GM19372 (cell line): ENCODE measurements around the gene RSPH9.

Experiments
- ATAC-seq: cut with Tn5 transposase; IDR thresholded peaks from one replicate; pipeline ENCODE4 v1.9.1; 2021; ENCODE audit warnings: mild to moderate bottlenecking, low read depth, moderate library complexity; ENCODE audit not compliant: unreplicated experiment

Gene RSPH9

DNA sequence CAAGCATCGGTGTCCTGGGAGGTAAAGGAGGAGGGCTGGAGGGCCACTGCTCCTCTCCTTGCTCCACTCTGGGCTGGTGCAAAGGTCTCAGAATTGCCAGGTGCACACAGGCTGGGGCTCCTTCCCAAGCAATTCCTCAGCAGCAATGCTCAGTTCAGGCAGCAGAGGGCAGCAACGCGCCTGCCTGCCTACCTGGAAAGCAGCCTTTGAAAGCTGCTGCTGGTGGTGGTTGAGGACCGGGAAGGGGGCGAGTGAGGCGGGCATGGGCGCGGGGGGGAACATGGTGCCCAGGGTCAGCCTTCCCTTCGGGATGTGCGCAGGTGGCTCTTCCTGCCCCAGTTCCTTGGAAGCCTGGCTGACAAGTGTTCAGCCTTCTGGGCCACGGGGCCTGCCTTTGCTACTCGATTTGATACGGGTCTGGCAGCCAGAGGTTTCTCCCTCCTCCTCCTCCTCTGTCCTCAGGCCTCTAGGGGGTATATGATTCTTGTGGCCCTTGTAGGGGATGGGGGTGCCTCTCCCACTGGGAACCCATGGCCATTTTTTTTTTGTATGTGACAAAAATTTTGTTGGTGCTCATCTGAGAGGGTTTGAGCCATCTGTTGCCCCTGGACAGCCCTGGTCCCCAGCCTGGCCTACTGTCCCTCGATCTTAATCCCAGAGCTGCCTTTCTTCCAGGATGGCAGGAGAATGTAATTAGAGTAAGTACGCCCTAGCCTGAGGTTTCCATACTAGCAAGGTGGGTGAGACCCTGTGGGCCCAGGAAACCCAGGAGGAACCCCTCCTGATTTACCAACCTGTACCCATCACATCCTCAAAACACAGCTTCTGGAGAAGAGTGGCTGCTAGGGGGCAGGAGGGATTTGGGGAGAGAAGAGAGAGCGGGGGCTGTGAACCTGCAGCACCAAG lies 22.7 kb downstream of the RSPH9 start:
- no peak for ATAC-seq

DNA sequence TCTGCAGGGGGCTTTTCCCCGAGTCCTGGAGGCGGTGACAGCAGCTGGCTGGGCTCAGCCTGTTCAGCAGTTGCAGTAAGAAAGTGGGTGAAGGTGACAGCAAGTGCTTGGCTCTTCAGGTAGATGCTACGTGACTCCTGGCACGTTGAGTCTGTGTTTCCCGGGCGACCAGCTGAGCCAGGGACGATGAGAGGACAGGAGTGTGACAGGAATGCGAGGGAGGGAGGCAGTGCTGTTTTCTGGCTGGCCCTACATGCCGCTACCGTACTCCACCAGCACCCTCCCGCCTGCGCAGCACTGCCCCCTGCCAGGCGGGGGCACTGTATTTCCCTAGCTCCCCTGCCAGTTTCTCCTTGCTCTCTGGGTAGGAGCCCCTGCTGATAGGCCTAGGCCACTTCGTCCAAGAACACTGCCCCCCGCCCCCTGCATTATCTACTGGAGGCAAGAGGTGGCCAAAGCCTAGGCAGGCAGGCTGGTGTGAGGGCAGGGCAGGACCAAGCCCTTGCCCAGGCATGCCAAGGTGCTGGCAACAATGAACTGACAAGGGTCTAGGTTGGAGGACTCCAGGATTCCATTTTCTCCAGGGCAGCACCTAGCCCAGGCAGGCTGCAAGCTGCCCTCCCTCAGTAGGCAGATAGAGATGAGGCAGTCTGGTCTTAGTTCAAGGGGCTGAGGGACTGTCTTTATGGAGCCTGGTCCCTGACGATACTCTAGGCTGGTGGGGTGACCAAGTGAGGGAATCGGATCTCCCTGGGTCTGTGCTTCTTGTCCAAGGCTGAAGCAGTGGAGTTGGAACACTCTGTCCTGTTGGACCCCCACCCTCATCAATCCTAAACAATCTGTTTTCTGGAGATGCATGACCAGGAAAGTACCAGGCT lies 23.6 kb downstream of the RSPH9 start:
- ATAC-seq, result no peak

DNA sequence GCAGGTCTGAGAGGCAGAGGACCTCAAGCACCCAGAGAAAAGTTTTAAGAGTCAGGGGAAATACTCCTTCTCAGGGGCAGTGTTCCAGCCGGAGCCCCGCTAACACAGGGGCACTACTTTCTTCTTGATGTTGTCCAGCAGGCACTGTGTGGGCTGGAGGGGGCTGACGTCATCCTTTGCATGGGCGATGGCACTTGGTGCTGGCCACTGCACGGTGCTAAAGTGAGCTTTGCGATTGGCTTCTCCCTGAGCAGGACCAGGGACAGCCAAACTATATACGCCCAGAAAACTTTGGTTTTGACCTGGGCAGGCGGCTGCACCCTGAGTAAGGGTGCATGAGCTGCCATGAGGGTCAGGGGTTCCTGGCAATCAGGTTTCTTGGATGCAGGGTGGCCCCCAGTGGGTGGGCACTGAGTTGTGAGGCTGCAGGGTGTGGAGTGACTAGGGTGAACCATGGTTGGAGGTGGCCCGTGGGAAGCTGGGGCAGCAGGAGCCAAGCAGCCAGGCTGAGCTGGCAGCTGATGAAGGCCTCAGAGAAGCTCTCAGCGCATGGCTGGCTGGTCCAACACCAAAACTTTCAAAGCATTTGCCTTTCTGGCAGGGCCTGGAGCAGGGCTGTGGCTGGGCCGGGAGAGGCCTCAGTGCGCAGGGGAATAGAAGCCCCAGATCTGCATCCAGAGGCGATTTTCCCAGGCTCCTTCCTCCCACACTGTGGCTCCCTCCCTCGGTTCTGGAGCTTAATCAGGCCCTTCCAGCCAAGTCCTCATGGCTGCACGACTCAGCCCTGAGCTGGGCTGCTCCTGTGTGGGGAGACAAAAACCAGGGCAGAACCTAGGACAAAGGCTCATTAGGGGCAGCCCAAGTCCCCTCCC lies 24.4 kb downstream of the RSPH9 start:
- no peak for ATAC-seq

DNA sequence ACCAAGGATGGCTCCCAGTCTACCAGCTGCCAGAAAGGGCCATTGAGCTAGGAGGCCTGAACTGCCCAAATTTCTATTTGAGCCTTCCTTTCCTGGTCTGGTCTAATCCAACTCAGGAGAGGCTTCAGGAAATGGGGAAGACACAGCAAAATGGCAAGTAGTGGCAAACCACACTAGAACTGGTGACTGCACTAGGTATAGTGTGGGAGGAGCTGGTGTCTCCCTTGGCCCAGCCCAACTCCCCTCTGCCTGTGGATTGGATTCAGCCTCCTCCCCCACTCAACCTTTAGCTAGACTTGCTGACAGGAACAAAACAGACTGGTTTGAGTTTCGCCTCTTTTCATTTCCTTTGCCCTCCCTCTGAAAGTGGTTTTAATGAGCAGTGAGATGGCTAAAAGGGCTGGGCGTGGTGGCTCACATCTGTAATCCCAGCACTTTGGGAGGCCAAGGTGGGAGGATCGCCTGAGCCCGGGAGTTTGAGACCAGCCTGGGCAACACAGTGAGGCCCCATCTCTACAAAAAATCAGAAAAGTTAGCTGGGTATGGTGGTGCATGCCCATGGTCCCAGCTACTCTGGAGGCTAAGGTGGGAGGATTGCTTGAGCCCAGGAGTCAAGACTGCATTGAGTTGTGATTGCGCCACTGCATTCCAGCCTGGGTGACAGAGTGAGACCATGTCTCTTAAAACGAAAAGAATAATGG lies 25.2 kb downstream of the RSPH9 start:
- ATAC-seq, result no peak

DNA sequence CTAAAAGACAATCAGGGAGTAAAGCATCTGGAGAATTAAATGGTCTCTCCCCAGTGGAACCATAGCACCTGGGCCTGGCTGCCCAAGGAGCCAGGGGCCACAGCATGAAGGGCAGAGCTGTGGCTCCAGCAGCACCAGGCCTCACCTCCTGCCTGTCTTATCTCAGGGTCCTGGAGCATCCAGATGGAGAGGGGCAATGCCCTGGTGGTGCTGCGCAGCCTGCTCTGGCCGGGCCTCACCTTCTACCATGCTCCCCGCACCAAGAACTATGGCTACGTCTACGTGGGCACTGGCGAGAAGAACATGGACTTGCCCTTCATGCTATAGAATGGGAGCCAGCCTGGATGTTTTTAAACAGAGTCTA lies 25.8 kb downstream of the RSPH9 start:
- ATAC-seq, result no peak

DNA sequence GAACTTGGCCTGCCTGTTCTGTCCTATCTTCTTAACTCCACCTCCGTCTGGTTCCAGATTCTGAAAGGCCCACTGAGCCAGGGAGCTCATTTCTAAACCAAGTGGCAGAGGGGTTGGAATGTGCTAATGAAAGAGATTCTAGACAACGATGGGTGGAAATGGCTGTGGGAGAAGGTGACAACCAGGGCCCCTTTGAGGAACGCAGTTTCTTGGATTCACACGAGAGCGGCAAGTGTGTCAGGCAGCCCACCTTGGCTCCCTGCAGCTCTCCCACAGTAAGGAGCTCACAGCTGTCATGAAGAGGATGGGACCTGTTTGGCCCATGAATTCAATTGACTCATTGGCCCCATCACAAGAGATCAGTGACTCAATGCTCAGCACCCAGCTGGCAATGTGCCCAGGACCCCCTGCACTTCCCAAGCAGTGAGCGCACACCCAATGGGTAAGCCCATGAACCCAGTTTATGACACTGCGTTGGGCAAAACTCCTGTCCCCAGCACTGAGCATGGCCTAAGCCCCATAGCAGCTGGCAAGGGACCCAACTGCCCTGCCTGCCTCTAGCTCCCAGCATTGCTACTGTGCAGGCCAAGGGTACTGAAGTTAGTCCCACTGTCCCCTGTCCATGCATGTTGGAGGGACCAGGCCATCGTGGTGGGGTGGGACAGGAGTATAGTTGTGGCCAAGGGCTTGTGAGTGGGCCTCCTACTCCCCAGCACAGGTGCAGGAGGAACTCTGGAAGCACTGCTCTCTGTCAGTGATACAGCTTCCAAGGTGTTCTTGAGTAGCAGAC lies 26.4 kb downstream of the RSPH9 start:
- no peak for ATAC-seq

DNA sequence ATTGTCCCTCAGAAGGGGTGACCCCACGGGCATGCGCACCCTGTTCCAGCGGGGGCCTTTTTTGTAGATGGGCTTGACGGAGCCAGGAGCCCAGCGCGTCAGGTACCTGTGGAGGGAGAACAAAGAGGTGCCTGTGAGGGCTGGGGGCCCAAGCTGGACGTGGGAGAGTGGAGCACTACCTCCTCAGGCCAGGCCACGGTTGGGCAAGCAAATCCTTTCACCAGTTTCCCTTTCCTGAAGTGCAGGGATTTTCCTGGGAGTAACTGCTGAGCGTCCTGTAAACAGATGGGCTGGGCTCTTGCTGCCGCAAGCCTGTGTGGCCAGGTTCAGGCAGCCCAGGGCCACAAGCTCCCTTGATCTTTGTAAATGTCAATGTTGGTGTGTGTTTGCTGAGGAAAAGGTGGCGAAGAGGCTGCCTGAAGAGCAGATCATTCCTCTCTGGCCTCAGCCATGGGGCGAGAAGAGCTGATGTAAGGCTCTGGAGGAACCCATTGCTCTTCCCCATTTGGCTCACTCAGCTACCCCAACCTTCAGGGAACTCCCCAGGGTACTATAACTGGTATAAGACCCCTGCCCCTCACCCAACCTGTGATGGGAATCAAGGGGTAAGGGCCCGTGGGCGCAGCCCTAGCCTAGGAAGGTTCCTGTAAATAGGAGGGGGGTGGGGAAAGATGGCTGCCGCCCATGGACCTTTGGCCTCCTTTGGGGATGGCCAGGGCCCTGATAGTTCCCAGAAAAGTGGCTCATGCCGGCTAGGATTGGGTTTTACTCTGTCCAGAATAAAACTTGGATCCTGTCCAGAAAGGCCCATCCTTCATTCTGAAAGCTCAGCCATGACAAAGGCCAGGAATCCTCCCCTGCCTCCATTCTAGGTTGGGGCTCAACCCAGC lies 27.2 kb downstream of the RSPH9 start:
- no peak for ATAC-seq

DNA sequence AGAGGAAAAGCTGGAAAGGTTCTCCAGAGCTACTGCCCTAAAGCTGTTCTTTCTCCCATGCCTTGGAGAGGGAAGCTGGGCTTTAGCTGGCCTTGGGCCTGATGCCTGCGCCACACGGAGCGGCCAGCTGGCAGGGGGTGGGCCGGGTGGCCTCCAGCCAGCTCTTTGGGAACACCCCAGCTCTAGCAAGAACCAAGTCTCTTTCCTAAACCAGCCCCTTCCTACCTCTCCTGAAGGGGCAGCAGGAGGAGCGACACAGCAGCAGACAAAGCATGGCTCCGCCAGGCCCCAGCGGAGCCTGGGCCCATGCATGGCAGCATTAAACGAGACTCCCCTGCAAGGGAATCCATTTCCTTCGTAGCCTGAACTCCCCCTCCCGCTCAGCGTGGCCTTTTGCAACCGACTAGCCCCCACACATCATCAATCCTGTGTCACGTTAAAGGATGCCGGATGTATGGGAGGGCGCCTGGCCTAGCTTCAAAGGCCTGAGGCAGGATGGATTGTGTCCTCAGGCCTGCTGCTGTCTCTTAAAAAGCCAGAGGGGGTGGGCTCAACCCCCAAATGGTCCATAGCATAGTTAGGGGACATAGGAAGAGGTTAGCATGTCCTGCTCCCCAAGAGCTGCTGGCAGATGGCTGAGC lies 28.7 kb downstream of the RSPH9 start:
- ATAC-seq, result no peak

DNA sequence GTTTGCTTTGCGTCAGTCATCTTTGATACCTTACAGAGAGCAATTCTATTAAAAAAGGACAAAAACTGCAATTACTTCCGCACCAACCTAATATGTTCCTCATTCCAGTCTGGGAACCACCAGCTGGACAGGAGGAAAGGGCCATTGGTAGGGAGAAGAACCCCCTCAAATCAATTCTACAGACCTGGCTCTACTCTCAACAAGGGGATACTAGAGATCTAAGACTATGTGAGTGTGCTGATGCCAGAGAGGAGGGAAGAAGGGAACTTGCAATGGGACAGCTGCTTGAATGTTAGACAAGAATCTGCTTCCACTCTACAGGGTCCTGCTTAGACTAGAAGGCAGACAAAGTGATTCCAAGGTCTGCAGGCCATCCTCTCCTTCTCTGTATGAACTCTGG lies 29.5 kb downstream of the RSPH9 start:
- no peak for ATAC-seq

DNA sequence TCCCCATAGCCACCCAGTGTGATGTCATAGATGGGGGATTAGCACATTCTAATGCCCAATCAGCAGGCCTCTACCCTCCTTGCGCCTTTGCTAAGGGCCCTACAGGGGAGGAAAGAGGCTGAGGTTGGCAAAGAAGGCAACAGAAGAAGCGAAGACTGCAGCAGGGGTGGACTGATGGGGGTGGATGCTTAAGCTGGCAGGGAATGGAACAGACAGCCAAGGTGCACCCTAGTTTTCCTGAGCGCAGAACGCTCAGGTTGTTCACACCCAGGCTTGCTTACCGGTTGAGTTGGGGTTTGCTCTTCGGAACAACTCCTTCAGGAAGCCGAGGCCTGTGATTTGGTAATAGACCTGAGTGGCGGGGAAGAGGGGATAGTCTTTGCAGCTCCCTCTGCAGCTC lies 30.1 kb downstream of the RSPH9 start:
- no peak for ATAC-seq

DNA sequence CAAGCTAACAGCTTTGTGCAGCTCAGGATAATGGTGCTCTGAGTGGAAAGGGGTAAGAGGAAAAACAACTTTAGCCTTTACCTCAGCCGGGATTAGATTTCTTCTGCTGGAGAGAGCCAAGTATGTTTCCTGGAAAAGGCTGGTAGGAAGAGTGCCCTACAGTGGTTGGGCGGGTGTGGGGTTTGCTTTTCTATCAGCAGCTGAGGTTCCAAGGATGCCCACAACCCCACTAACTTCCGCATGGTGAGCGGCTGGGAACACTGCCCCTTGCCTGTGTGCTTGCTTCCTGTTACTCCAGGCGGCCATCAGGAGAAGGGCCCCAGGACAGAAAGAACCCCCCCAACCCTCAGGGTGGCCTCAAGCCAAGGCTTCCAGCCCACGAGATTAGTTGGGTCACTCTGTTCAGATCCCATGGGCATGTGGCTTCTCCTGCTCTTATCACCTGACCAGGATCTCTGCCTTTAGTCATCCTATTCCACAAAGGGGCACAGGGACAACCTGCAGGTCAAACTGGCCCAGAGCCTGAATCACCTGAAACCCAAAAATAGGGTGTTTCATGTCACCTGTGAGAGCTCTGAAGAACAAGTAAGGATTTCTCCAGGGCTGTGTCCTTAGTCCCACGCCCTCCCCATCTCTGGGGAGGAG lies 32.2 kb downstream of the RSPH9 start:
- ATAC-seq, result no peak

DNA sequence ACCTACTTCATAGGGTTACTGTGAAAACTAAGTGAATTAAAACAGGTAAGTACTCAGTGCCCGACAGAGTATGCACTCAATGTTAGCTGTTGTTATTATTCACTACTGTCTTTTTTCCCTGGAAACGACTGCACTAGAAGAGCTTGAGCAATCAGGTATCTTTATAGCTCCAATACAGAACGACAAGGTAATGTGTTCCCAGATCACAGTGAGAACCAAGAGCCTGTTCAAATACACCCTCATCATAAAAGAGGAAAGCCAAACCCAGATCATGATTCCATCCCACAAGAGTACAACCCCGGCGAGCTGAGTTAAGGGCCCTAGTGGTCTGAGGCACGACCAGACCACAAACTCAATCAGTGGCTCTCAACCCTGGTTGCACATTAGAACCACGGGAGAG lies 32.9 kb downstream of the RSPH9 start:
- ATAC-seq, result no peak

DNA sequence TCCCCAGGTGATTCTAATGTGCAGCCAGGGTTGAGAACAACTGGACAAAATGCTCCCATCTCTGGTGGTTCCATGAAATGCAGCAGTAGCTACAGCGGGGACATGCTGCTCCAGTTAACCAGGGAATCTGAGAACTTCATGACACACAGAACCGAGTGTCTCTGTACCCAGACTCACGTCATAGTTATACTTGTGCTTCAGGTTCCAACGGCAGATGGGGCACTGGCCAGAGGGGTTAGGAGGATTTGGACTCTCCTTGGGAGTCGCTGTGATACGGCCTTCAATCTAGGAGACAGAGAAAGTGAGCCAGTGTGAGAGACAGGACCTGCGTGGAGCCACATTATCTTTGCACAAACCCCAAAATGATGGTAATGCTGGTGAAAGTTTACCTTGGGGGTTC lies 33.5 kb downstream of the RSPH9 start:
- ATAC-seq, result no peak

DNA sequence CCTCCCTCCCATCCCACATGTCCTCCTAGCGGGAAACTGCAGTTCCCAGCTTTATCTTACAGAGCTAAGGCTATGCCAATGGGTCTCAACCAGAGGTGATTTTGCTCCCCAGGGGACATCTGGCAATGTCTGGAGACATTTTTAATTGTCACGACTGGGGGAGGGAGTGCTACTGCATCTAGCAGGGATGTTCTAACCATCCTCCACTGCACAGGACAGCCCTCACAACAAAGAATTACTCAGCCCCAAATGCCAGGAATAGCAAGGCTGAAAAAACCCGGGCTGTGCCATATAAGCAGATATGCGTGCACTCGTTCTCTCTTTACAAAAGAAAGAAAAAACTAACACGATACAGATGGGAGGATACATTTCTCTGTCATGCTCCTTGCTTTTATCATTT lies 34.2 kb downstream of the RSPH9 start:
- no peak for ATAC-seq

DNA sequence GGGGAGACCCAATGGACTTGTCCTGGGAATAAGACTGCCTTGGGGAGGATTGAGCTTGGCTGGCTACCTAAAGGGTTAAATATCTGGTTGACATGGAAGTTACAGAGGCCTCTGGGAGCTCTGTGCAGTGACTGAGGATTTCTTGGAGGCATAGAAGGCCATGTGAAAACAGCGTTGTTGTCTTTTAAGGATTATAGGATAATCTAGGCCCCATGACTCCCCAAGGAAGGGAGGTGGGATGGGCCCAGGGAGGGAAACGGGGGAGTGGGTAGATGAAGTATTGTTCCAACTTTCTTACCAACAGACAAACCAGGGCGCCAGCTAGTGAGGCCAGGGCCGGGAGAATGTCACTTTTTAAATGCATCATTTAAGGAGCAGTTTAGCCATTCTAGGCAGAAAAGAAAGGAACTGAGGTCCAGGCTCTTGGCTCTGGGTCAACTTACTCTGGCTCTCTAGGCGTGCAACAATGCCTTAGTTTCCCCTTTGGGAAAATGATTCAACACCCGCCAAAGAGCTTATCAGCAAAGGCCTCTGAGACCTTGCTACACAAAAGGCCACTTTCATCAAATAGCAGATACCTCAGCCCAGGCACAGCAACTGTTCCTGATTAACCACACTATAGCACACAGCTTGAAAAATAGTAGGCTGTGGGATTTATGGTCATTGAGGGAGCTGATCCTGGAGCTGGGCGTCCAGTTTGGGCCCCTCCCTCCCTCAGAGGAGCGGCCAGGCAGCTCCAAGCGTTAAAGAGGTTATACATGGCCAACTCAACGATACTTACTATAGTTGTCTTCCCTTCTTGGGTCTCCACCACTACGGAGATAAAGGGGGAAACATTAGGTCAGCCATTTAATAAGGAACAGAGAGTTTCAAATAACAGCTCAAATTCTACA lies 35.7 kb downstream of the RSPH9 start:
- ATAC-seq, result no peak

DNA sequence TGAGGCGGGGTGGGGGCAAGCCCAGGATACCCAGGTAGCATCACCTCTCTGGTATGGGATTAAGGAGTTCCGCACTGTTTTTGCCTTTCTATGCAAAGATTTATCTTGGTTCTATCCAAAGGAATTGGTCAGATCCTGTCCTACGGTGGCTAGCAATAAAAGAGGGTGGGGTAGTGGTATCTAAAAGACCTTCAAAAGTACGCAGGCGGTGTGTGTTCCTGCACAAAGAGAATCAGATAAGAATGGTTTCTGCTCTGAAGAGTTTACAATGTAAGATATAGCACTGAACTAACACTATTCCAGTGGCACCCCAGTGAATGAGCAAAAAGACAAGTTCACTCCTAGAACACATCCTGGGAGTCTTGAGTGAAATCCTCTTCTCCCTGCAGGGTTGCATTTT lies 36.5 kb downstream of the RSPH9 start:
- no peak for ATAC-seq
